KMS-11 (cell line): Measurements from ENCODE around the gene PLTP.
"Not testable (repeated sequence)": the region's sequence is repeated elsewhere in the genome, so short reads cannot be mapped to it uniquely, and the experiment has no call there.

Experiments
- H2AFZ ChIP-seq: fragments of 200-600 bp; sonication (generic); 2 replicates; pipeline ENCODE4 v1.6.1; 2016; ENCODE audit warnings: antibody characterized with exemption, mixed run types, low read depth
- H3K27ac ChIP-seq: fragments of 200-600 bp; sonication (generic); 2 replicates; pipeline ENCODE4 v1.6.1; 2016; ENCODE audit warnings: mild to moderate bottlenecking, mixed run types
- H3K27me3 ChIP-seq: fragments of 200-600 bp; sonication (generic); 2 replicates; pipeline ENCODE4 v1.6.1; 2017; ENCODE audit warnings: mild to moderate bottlenecking, low read depth, mixed run types, moderate library complexity; ENCODE audit not compliant: insufficient read depth
- H3K36me3 ChIP-seq: fragments of 200-600 bp; sonication (generic); 2 replicates; pipeline ENCODE4 v1.6.1; 2017; ENCODE audit warnings: mild to moderate bottlenecking, mixed run types; ENCODE audit not compliant: insufficient read depth
- H3K4me1 ChIP-seq: fragments of 200-600 bp; sonication (generic); 2 replicates; pipeline ENCODE4 v1.6.1; 2016; ENCODE audit warnings: mild to moderate bottlenecking, low read depth, mixed run types; ENCODE audit not compliant: poor library complexity, severe bottlenecking
- H3K4me2 ChIP-seq: fragments of 200-600 bp; sonication (generic); 2 replicates; pipeline ENCODE4 v1.7.0; 2016; ENCODE audit warnings: mild to moderate bottlenecking, mixed run types
- H3K4me3 ChIP-seq: fragments of 200-600 bp; sonication (generic); IDR thresholded peaks from 2 replicates; pipeline ENCODE4 v1.6.1; 2017; ENCODE audit warnings: low read depth, low read length, mixed read lengths; ENCODE audit not compliant: insufficient read depth
- H3K79me2 ChIP-seq: fragments of 200-600 bp; sonication (generic); 2 replicates; pipeline ENCODE4 v1.6.1; 2016; ENCODE audit warnings: low read depth, mixed run types; ENCODE audit not compliant: insufficient read depth
- H3K9ac ChIP-seq: fragments of 200-600 bp; sonication (generic); 2 replicates; pipeline ENCODE4 v1.6.1; 2016; ENCODE audit warnings: mild to moderate bottlenecking, mixed run types
- H4K20me1 ChIP-seq: fragments of 200-600 bp; sonication (generic); 2 replicates; pipeline ENCODE4 v1.6.1; 2016; ENCODE audit warnings: mild to moderate bottlenecking, mixed run types; ENCODE audit not compliant: insufficient read depth
- CTCF ChIP-seq: fragments of 200-600 bp; sonication (generic); conservative IDR thresholded peaks from 2 replicates; pipeline ENCODE4 v1.6.1; 2017; ENCODE audit warnings: low read depth, mild to moderate bottlenecking, antibody characterized with exemption, low read length, moderate library complexity, mixed read lengths

Gene PLTP

GRCh38 chr20:45934586-45935415, 22.8 kb upstream of the PLTP start, which contains the start of gene PCIF1:
TSS of gene PCIF1 (plus strand) at chr20:45934683. CDS start at chr20:45939000, 4,317 bp downstream.
- Histone ChIP-seq H3K4me1 (peaks cover 13% of the 10 kb centered on the region), H3K4me2 (peak within 1 kb of the TSS; percentile 97), H3K36me3 (0 out of 2 replicates have a peak, but pooled peaks cover 3% of the 10 kb centered on the region), H3K79me2 (peaks cover 7% of the 10 kb centered on the region; the same call in 1 of the 2 replicates), H3K4me3 (no peak within 1 kb of the TSS), H4K20me1 (no peaks in the 10 kb centered on the region), H3K9ac (peak within 1 kb of the TSS; percentile 99), H2AFZ (peak within 1 kb of the TSS; percentile 63), H3K27ac (peak within 1 kb of the TSS; percentile 98), H3K27me3 (no peaks in the 10 kb centered on the region)
- TF ChIP-seq CTCF = no peak

- no peak for TF ChIP-seq CTCF
- H3K9ac ChIP-seq = peak overlapping the region; percentile 99
- H3K4me3 ChIP-seq = no peak overlapping the region
- H3K36me3 ChIP-seq = no peaks in the 10 kb centered on the region
- peak overlapping the region; percentile 98 for H3K27ac ChIP-seq
- H4K20me1 ChIP-seq = no peaks in the 10 kb centered on the region
- no peaks in the 10 kb centered on the region for H3K27me3 ChIP-seq
- peaks cover 7% of the 10 kb centered on the region; the same call in 1 of the 2 replicates for H3K79me2 ChIP-seq
- H3K4me2 ChIP-seq = peak overlapping the region; percentile 96
- H3K4me1 ChIP-seq = peaks cover 13% of the 10 kb centered on the region
- H2AFZ ChIP-seq = peak overlapping the region; percentile 63
These were observed 22.2 kb upstream of the PLTP start for GRCh38 chr20:45934046-45934585.

- peak overlapping the region; percentile 63 for H2AFZ ChIP-seq
- peak overlapping the region; percentile 98 for H3K27ac ChIP-seq
- H3K36me3 ChIP-seq = no peaks in the 10 kb centered on the region
- no peaks in the 10 kb centered on the region for H4K20me1 ChIP-seq
- peaks cover 13% of the 10 kb centered on the region for H3K4me1 ChIP-seq
- peak overlapping the region; percentile 99 for H3K9ac ChIP-seq
- H3K4me2 ChIP-seq = peak overlapping the region; percentile 96
- no peak overlapping the region for H3K4me3 ChIP-seq
- no peaks in the 10 kb centered on the region for H3K27me3 ChIP-seq
- H3K79me2 ChIP-seq = peaks cover 7% of the 10 kb centered on the region; the same call in 1 of the 2 replicates
- TF ChIP-seq CTCF = peak; percentile 33; the same call in 1 of the 2 replicates
These were observed 21.5 kb upstream of the PLTP start for GRCh38 chr20:45933266-45934045.

- H3K27ac ChIP-seq, H2AFZ ChIP-seq, H3K79me2 ChIP-seq, H3K9ac ChIP-seq, H3K27me3 ChIP-seq, H3K36me3 ChIP-seq, H4K20me1 ChIP-seq, H3K4me2 ChIP-seq, H3K4me3 ChIP-seq: not testable (repeated sequence)
- peaks cover 13% of the 10 kb centered on the region for H3K4me1 ChIP-seq
These were observed 19.7 kb upstream of the PLTP start for GRCh38 chr20:45931680-45932079.
